Measurements from ENCODE around the gene SH3BP5L. TPM values are rescaled to one million over a fixed set of nuclear protein-coding genes. Genes with fewer than 3 reads are reported as not detected.

Gene SH3BP5L
- total and polyA plus RNA-seq, 2 of the 8 experiments (the other 6 are each of a cell fraction or from before 2014, with no cell fraction given), result 20.2 to 28.4 TPM

GRCh38 chr1:248792342-248792741 lies 33.4 kb downstream of the SH3BP5L start:
- peaks cover 63 to 76% of the 10 kb centered on the region in 2 experiments for H3K9me3 ChIP-seq (ENCODE audit: insufficient read depth in 2 of 2, low read depth in 1 of 2, low read length in 1 of 2)
- no peaks in the 10 kb centered on the region for H3K79me2 ChIP-seq (ENCODE audit: control insufficient read depth in 1 of 2, insufficient read depth in 2 of 2, low read length in 2 of 2)
- H2AK5ac ChIP-seq (ENCODE audit: low read depth, low read length), result no peak overlapping the region
- no peak overlapping the region for H4K8ac ChIP-seq (ENCODE audit: extremely low read depth, insufficient read depth, low read length)
- H4K91ac ChIP-seq (replicated peaks; ENCODE audit: insufficient read length, low read length), result no peak overlapping the region
- no peak overlapping the region for H2BK15ac ChIP-seq (ENCODE audit: low read length)
- no peak overlapping the region for H2BK5ac ChIP-seq (ENCODE audit: low read depth, low read length)
- no peak overlapping the region for H3K4ac ChIP-seq (replicated peaks; ENCODE audit: insufficient read length, low read depth, low read length)
- no peak overlapping the region for H3K56ac ChIP-seq (replicated peaks; ENCODE audit: insufficient read length, low read depth, low read length)
- H3K27me3 ChIP-seq (replicated peaks in 1 of 4; ENCODE audit: control insufficient read depth in 3 of 4, extremely low read depth in 1 of 4, insufficient read depth in 3 of 4, low read length in 3 of 4), result no peaks in the 10 kb centered on the region
- H4K20me1 ChIP-seq (replicated peaks in 1 of 2; ENCODE audit: control insufficient read depth in 1 of 2, insufficient read depth in 2 of 2, low read length in 2 of 2), result no peaks in the 10 kb centered on the region
- H2AFZ ChIP-seq (ENCODE audit: low read length), result no peak overlapping the region
- H2BK120ac ChIP-seq (replicated peaks; ENCODE audit: low read depth, low read length), result no peak overlapping the region
- no peaks in the 10 kb centered on the region for H3K4me1 ChIP-seq (replicated peaks in 1 of 4; ENCODE audit: control insufficient read depth in 3 of 4, insufficient read depth in 4 of 4, low read length in 3 of 4)
- H3K9ac ChIP-seq (replicated peaks in 1 of 4; ENCODE audit: extremely low read depth in 1 of 4, low read depth in 3 of 4, low read length in 3 of 4), result no peak overlapping the region
- no peaks in the 10 kb centered on the region for H3K36me3 ChIP-seq (ENCODE audit: control insufficient read depth in 2 of 4, insufficient read depth in 4 of 4, low read length in 3 of 4)
- H3K18ac ChIP-seq (ENCODE audit: extremely low read depth, low read length), result no peak overlapping the region
- H3K4me2 ChIP-seq (ENCODE audit: insufficient read depth in 1 of 2, low read depth in 2 of 2, low read length in 2 of 2), result no peak overlapping the region
- no peak overlapping the region for H3K23ac ChIP-seq (ENCODE audit: insufficient read length)
- H4K5ac ChIP-seq (ENCODE audit: insufficient read length, low read depth, low read length), result no peak overlapping the region
- DNase-seq (ENCODE audit: low read depth in 1 of 2, low spot score in 2 of 2) (no peak), FAIRE-seq (no peak)
- no peak overlapping the region for H3K27ac ChIP-seq (ENCODE audit: low read depth, low read length)
- H3K79me1 ChIP-seq (ENCODE audit: low read depth, low read length), result no peaks in the 10 kb centered on the region
- ChIA-PET CTCF (ENCODE audit: partially characterized antibody) (no interaction called here), POLR2A (ENCODE audit: partially characterized antibody) (no interaction called here)
- WGBS, 2 experiments (ENCODE audit: extremely low coverage in 1 of 2, insufficient coverage in 1 of 2, insufficient read length in 1 of 2, insufficient replicate concordance in 2 of 2, low coverage in 1 of 2, low lambda C conversion rate in 2 of 2, missing lambda C conversion rate in 1 of 2), result 74% methylated on average over 5 of the region's 5 CpGs; no CpG with 5 or more reads in 1 of the 2 experiments
- H3K14ac ChIP-seq (ENCODE audit: insufficient read length), result no peak overlapping the region
- H3K23me2 ChIP-seq (ENCODE audit: low read depth, low read length), result no peaks in the 10 kb centered on the region
- H3K4me3 ChIP-seq (ENCODE audit: extremely low read depth in 1 of 4, insufficient read depth in 2 of 4, low read depth in 3 of 4, low read length in 4 of 4), result no peak overlapping the region
- no peak overlapping the region for H2BK12ac ChIP-seq (ENCODE audit: low read depth, low read length)
- H2BK20ac ChIP-seq (ENCODE audit: low read length), result no peak overlapping the region
- TF ChIP-seq CBX5 (IDR thresholded peaks at IDR 0.05; ENCODE audit: low read depth, low read length), result no peak
- no peak for TF ChIP-seq EGR1 (IDR thresholded peaks at IDR 0.05; ENCODE audit: borderline replicate concordance, low read depth, low read length)
- TF ChIP-seq TAF7 (optimal IDR thresholded peaks at IDR 0.05; ENCODE audit: borderline replicate concordance, low read depth, low read length), result no peak
- no peak for TF ChIP-seq SP1 (IDR thresholded peaks at IDR 0.05; ENCODE audit: low read depth, low read length)
- no peak for TF ChIP-seq RFX5 (IDR thresholded peaks at IDR 0.05; ENCODE audit: borderline replicate concordance, low read depth, low read length)
- no peak for TF ChIP-seq CBX8 (IDR thresholded peaks at IDR 0.05; ENCODE audit: borderline replicate concordance, low read depth, low read length)
- no peak for TF ChIP-seq SUZ12 (IDR thresholded peaks at IDR 0.05; ENCODE audit: low read length)
- no peak for TF ChIP-seq SP2 (IDR thresholded peaks at IDR 0.05; ENCODE audit: low read length)
- TF ChIP-seq CREB1 (IDR thresholded peaks at IDR 0.05), result no peak
- TF ChIP-seq KDM4A (IDR thresholded peaks at IDR 0.05; ENCODE audit: low read depth, low read length, severe bottlenecking), result no peak

Measured in H1 (cell line).